Upper lobe of right lung (tissue), 1 donor: ENCODE results near the gene ARFGAP2. TPM values are rescaled to one million over a fixed set of nuclear protein-coding genes. Genes with fewer than 3 reads are reported as not detected.

Experiments used
- ATAC-seq: fragments of 200-7000 bp; cut with Tn5 transposase; one replicate; pipeline ENCODE4 v1.9.1; 2020; ENCODE audit warnings: mild to moderate bottlenecking, moderate library complexity
- DNase-seq: peaks from one replicate; pipeline ENCODE4 v3.0.0-alpha.2; 2020
- H3K27ac ChIP-seq: fragments of 200-600 bp; one replicate; pipeline ENCODE4 v1.8.0; 2022
- H3K27me3 ChIP-seq: fragments of 200-600 bp; one replicate; pipeline ENCODE4 v1.8.0; 2022; ENCODE audit warnings: mild to moderate bottlenecking
- H3K36me3 ChIP-seq: fragments of 200-600 bp; one replicate; pipeline ENCODE4 v1.8.0; 2022
- H3K4me1 ChIP-seq: fragments of 200-600 bp; one replicate; pipeline ENCODE4 v1.8.0; 2022
- H3K4me3 ChIP-seq: fragments of 200-600 bp; one replicate; pipeline ENCODE4 v1.8.0; 2022; ENCODE audit warnings: mild to moderate bottlenecking
- H3K9me3 ChIP-seq: fragments of 200-600 bp; one replicate; pipeline ENCODE4 v1.8.0; 2022
- intact Hi-C: fragments of 100-400 bp; cut with DNase I; formaldehyde crosslinking; loops from one replicate; pipeline ENCODE4 v1.11.0; 2022
- total RNA-seq: library from RNA; stranded (reverse); fragmentation: NEBNext Ultra II Directional; extraction: Animal tissue kit (Norgen Biotek cat#: 25700); gene quantifications from one replicate; pipeline ENCODE4 v1.2.1, GENCODE V29; 2021
- TF ChIP-seq, protein P1 (sequence below): fragments of 200-600 bp; IDR thresholded peaks from one replicate; pipeline ENCODE4 v1.8.0; 2022; ENCODE audit warnings: antibody characterized with exemption
- donor health status: DM: no; HTN: yes; CAD: no; lungs with severe emphysema.

Gene ARFGAP2
- total RNA-seq, 1 donor from 2014 or later = 92.9 TPM

DNA sequence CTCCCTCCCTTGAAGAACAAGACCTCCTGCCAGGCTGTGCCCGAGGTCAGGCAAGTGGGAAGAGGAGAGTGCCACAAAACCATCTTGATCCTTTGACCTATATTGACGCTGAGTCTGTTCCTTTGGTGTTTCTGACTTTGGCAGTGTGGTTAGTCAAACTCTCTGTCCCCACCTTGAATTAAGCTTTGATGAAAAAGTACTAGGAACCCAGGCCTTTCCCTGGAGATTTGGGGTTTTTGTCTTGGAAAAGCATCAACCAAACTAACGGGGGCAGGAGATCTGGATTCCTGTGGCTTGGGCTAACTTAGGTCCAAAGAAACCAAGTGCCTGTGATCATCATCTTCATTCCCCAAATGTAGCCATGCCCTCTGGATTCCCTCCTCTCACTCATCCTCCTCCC, 40.4 kb downstream of the ARFGAP2 start:
- peaks cover 8% of the 10 kb centered on the region for H3K36me3 ChIP-seq

GRCh38 chr11:47132981-47133380, 43.7 kb downstream of the ARFGAP2 start:
- Histone ChIP-seq H3K36me3 (peaks cover 8% of the 10 kb centered on the region), H3K4me3 (no peak overlapping the region), H3K27me3 (no peaks in the 10 kb centered on the region), H3K4me1 (no peaks in the 10 kb centered on the region), H3K9me3 (no peaks in the 10 kb centered on the region), H3K27ac (no peak overlapping the region)
- no peak for DNase-seq
- intact Hi-C loops = no loop called here
- no peak for ATAC-seq
- TF ChIP-seq, protein P1, sequence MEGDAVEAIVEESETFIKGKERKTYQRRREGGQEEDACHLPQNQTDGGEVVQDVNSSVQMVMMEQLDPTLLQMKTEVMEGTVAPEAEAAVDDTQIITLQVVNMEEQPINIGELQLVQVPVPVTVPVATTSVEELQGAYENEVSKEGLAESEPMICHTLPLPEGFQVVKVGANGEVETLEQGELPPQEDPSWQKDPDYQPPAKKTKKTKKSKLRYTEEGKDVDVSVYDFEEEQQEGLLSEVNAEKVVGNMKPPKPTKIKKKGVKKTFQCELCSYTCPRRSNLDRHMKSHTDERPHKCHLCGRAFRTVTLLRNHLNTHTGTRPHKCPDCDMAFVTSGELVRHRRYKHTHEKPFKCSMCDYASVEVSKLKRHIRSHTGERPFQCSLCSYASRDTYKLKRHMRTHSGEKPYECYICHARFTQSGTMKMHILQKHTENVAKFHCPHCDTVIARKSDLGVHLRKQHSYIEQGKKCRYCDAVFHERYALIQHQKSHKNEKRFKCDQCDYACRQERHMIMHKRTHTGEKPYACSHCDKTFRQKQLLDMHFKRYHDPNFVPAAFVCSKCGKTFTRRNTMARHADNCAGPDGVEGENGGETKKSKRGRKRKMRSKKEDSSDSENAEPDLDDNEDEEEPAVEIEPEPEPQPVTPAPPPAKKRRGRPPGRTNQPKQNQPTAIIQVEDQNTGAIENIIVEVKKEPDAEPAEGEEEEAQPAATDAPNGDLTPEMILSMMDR = no peak

More for the DNA sequence above, 40.4 kb downstream of the ARFGAP2 start:
- Histone ChIP-seq H3K4me3 (no peak overlapping the region), H3K4me1 (no peaks in the 10 kb centered on the region), H3K27ac (no peak overlapping the region), H3K9me3 (no peaks in the 10 kb centered on the region), H3K27me3 (no peaks in the 10 kb centered on the region)
- DNase-seq = no peak
- intact Hi-C loops = no loop called here
- TF ChIP-seq, protein P1 = no peak
- no peak for ATAC-seq

DNA sequence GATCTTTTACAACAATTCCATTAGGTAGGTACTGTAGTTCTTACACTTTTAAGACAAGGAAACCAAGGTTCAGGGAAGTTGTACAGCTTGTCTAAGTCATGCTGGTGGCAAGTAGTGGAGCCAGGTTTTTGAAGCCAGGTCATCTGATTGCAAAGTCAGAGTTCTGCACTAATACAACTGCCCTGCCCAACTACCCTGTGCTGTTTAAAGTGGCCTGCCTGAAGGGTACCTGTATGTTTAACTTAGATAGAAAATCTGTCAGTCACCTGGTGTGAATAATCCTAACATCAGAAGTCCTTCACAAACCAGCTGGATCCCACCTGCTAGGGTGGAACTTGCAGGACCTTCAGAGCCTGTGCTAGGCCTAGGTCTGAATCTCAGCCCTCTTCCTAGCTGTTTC, 44.2 kb downstream of the ARFGAP2 start:
- no peak for DNase-seq
- Histone ChIP-seq H3K36me3 (peaks cover 4% of the 10 kb centered on the region), H3K4me1 (no peaks in the 10 kb centered on the region), H3K9me3 (no peaks in the 10 kb centered on the region), H3K4me3 (no peak overlapping the region), H3K27me3 (no peaks in the 10 kb centered on the region), H3K27ac (no peak overlapping the region)
- ATAC-seq = no peak
- TF ChIP-seq, protein P1 = no peak
- intact Hi-C loops = no loop called here

DNA sequence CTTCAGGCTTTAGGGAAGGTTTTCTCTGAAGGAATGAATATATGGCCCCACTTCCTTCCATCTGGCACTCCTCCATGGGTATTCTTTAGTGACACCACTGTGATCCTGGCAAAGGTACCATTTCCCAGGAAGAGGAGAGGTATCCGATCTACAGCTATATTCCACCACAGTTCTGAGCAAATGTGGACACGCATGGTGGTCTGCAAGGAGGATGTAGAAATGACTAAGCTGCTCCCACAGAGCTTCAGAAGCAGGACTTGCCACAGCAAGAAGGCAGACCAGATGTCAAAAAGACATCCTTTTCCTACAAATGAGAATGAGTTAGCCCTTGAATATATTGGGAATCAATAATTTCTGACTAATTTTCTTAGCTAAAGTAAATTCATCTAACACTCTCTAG, 45.5 kb downstream of the ARFGAP2 start:
- Histone ChIP-seq H3K4me3 (no peak overlapping the region), H3K4me1 (no peaks in the 10 kb centered on the region), H3K36me3 (no peaks in the 10 kb centered on the region), H3K9me3 (no peaks in the 10 kb centered on the region), H3K27me3 (no peaks in the 10 kb centered on the region), H3K27ac (no peak overlapping the region)
- DNase-seq (no peak), ATAC-seq (no peak)
- intact Hi-C loops = no loop called here
- TF ChIP-seq, protein P1 = no peak

DNA sequence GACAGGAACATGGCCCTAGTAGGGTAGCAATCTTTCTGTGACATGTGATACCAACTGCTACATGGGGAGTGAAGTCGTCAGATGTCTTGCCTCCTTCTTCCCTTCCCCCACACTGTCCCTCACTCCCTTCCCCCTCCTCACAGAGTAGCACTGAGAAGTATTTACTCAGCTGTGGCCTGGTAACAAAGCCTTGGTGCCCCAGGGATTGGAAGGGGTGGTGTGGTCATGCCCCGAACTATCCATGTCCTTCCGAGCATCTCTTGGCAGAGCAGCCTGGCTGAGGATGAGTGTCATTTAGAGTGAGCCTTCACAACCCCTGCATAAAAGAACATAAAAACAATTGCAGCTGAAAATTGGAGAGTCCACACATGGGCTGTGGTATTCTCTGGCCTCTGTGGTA, 46.1 kb downstream of the ARFGAP2 start:
- ATAC-seq (no peak), DNase-seq (no peak)
- intact Hi-C loops = no loop called here
- Histone ChIP-seq H3K27me3 (no peaks in the 10 kb centered on the region), H3K36me3 (no peaks in the 10 kb centered on the region), H3K4me1 (no peaks in the 10 kb centered on the region), H3K9me3 (no peaks in the 10 kb centered on the region), H3K27ac (no peak overlapping the region), H3K4me3 (no peak overlapping the region)
- TF ChIP-seq, protein P1 = no peak

- no peak overlapping the region for H3K4me3 ChIP-seq
- no peak overlapping the region for H3K27ac ChIP-seq
- no peaks in the 10 kb centered on the region for H3K36me3 ChIP-seq
- intact Hi-C loops = no loop called here
- ATAC-seq (no peak), DNase-seq (no peak)
- H3K27me3 ChIP-seq = no peaks in the 10 kb centered on the region
- TF ChIP-seq, protein P1 = no peak
- no peaks in the 10 kb centered on the region for H3K9me3 ChIP-seq
- H3K4me1 ChIP-seq = no peaks in the 10 kb centered on the region
These were observed 49.5 kb downstream of the ARFGAP2 start for GRCh38 chr11:47127213-47127612.
